BLaER1 treated with 17β-estradiol and CSF1 and Interleukin-3, amounts not matched to agents 10 nM and 100 nM (cell line): ENCODE data around the gene LRRC23.

Source experiments
- H3K27ac ChIP-seq, 11 experiments: shearing (Covaris generic); formaldehyde crosslinking; 2 replicates each; pipeline ENCODE4 v1.8.1; 2022
- H3K27me3 ChIP-seq, 11 experiments: shearing (Covaris generic); formaldehyde crosslinking; 2 replicates each; pipeline ENCODE4 v1.8.1; 2022
- H3K36me3 ChIP-seq, 11 experiments: shearing (Covaris generic); formaldehyde crosslinking; 2 replicates each; pipeline ENCODE4 v1.8.1; 2022
- H3K4me1 ChIP-seq, 10 experiments: shearing (Covaris generic); formaldehyde crosslinking; 2 replicates each; pipeline ENCODE4 v1.8.1; 2022
- H3K4me2 ChIP-seq, 11 experiments: shearing (Covaris generic); formaldehyde crosslinking; 2 replicates each; pipeline ENCODE4 v1.8.1; 2022
- H3K4me3 ChIP-seq, 10 experiments: shearing (Covaris generic); formaldehyde crosslinking; 2 replicates each; pipeline ENCODE4 v1.8.1; 2022
- H3K9ac ChIP-seq, 11 experiments: shearing (Covaris generic); formaldehyde crosslinking; 2 replicates each; pipeline ENCODE4 v1.8.1; 2022
- H3K9me3 ChIP-seq, 11 experiments: shearing (Covaris generic); formaldehyde crosslinking; replicated peaks in 1 of 11; 2 replicates each; pipeline ENCODE4 v1.8.1; 2022
- H4K20me1 ChIP-seq, 11 experiments: shearing (Covaris generic); formaldehyde crosslinking; 2 replicates each; pipeline ENCODE4 v1.8.1; 2022
- Cebpa-rat ChIP-seq, 11 experiments: shearing (Covaris generic); IDR thresholded peaks; 2 replicates each; pipeline ENCODE4 v1.8.1; 2022

LRRC23 gene

DNA sequence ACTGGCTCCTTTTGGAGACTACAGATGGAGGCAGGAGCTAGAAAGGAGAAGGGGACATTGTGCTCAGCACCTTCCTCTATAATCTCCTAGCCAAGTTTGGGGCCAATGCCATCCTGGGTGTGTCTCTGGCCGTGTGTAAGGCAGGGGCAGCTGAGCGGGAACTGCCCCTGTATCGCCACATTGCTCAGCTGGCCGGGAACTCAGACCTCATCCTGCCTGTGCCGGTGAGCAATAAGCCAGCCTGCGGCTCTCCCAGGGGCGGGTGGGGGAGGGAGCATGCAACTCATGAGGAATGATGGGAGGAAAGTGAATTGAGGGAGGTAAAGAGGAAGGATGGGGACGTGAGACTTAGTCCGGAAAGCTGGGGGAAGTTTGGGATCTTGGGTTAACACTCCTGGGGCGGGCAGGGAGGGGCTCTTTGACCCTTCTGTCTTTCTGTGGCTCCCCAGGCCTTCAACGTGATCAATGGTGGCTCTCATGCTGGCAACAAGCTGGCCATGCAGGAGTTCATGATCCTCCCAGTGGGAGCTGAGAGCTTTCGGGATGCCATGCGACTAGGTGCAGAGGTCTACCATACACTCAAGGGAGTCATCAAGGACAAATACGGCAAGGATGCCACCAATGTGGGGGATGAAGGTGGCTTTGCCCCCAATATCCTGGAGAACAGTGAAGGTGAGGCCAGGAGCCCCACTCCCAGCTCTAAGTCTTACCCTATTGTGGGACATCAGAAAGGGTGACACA is 13.0 kb downstream of the LRRC23 start:
- Histone ChIP-seq H3K4me1 (peaks cover 31 to 57% (median 45%) of the 10 kb centered on the region in 10 experiments), H3K4me2 (peak overlapping the region in 1 of 11 experiments; percentile 98; a peak in 1 of 22 replicates), H3K9ac (no peak overlapping the region), H3K4me3 (no peak overlapping the region), H3K27me3 (peaks cover 33 to 56% (median 47%) of the 10 kb centered on the region in 11 experiments), H4K20me1 (peaks cover 0 to 16% (median 3%) of the 10 kb centered on the region in 11 experiments; a peak in 8 of 22 replicates), H3K9me3 (no peaks in the 10 kb centered on the region), H3K36me3 (peaks cover 0 to 32% (median 0%) of the 10 kb centered on the region in 11 experiments; a peak in 4 of 22 replicates), H3K27ac (no peak overlapping the region)
- no peak for TF ChIP-seq Cebpa-rat (IDR thresholded peaks at IDR 0.05)

DNA sequence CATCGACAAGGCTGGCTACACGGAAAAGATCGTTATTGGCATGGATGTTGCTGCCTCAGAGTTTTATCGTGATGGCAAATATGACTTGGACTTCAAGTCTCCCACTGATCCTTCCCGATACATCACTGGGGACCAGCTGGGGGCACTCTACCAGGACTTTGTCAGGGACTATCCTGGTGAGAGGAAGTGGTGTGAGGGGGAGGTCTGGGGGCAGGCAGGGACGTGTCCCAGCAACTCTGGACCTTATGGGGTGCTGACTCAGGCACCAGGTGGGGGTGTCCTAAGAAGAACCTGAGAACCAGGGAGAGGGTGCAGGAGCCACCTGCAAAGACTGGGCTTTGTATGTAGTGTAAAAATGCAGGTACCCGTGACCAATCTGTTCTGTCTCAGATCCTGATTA is 15.0 kb downstream of the LRRC23 start:
- Histone ChIP-seq H3K4me2 (peak overlapping the region in 6 of 11 experiments; percentile 17 to 40 (median 23); a peak in 5 of 22 replicates), H3K4me3 (no peak overlapping the region), H3K9ac (no peak overlapping the region; a peak in 1 of 22 replicates), H3K9me3 (no peaks in the 10 kb centered on the region), H3K27ac (no peak overlapping the region), H4K20me1 (peaks cover 0 to 16% (median 3%) of the 10 kb centered on the region in 11 experiments; a peak in 8 of 22 replicates), H3K27me3 (peaks cover 14 to 37% (median 27%) of the 10 kb centered on the region in 11 experiments), H3K4me1 (peaks cover 42 to 69% (median 53%) of the 10 kb centered on the region in 10 experiments), H3K36me3 (peaks cover 0 to 32% (median 0%) of the 10 kb centered on the region in 11 experiments; a peak in 4 of 22 replicates)
- TF ChIP-seq Cebpa-rat (IDR thresholded peaks at IDR 0.05), result no peak

DNA sequence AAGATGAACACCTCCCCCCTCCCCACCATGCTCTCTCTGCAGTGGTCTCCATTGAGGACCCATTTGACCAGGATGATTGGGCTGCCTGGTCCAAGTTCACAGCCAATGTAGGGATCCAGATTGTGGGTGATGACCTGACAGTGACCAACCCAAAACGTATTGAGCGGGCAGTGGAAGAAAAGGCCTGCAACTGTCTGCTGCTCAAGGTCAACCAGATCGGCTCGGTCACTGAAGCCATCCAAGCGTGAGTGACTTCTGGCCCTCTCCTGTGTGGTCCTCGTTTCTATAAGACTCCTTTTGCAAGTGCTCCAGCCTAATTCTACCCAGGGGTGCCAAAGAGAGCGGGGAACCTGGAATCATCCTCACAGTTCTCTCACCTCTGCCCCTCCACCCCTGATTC is 16.9 kb downstream of the LRRC23 start:
- Histone ChIP-seq H3K4me1 (peaks cover 53 to 73% (median 63%) of the 10 kb centered on the region in 10 experiments), H3K9ac (0 out of 22 replicates have a peak overlapping the region, but pooled peaks of 1 of the 11 experiments have one; percentile 39), H4K20me1 (peaks cover 0 to 7% (median 0%) of the 10 kb centered on the region in 11 experiments; a peak in 3 of 22 replicates), H3K4me2 (peak overlapping the region; percentile 88 to 97 (median 93)), H3K27me3 (peaks cover 0 to 17% (median 8%) of the 10 kb centered on the region in 11 experiments; a peak in 14 of 22 replicates), H3K36me3 (peaks cover 0 to 28% (median 0%) of the 10 kb centered on the region in 11 experiments; a peak in 4 of 22 replicates), H3K9me3 (no peaks in the 10 kb centered on the region), H3K27ac (peak overlapping the region in 3 of 11 experiments; percentile 52 to 61 (median 57); a peak in 4 of 22 replicates), H3K4me3 (no peak overlapping the region)
- no peak for TF ChIP-seq Cebpa-rat (IDR thresholded peaks at IDR 0.05)

DNA sequence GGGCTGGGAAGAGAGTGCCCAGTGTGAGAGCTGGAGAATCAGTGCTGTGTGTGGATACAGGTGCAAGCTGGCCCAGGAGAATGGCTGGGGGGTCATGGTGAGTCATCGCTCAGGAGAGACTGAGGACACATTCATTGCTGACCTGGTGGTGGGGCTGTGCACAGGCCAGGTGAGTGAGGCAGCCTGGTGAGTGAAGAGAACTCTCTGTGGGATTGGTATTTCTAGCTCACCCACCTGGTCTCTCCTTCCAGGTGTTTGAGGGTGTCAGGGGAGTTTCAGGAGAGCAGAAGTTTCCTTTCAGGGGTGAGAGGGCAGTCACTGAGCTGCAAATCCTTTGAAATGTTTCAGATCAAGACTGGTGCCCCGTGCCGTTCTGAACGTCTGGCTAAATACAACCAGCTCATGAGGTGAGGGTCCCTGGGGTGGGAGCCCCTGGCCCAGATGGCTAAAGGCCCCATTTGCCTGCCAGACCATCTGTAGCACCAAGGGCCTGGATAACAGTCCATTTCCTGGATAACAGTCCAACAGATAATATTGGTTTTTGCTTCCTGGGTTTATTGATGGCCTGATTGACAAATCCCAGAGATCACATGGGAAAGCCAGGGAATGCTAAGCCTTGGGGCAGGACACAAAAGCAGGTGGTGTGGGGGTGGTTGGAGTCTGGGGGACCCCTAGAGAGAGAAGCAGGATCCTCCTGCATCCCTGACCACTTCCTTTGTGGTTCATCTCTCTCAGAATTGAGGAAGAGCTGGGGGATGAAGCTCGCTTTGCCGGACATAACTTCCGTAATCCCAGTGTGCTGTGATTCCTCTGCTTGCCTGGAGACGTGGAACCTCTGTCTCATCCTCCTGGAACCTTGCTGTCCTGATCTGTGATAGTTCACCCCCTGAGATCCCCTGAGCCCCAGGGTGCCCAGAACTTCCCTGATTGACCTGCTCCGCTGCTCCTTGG is 17.6 kb downstream of the LRRC23 start:
- H3K9ac ChIP-seq, result peak overlapping the region; percentile 2 to 61 (median 45); a peak in 18 of 22 replicates
- peak overlapping the region; percentile 88 to 97 (median 93) for H3K4me2 ChIP-seq

DNA sequence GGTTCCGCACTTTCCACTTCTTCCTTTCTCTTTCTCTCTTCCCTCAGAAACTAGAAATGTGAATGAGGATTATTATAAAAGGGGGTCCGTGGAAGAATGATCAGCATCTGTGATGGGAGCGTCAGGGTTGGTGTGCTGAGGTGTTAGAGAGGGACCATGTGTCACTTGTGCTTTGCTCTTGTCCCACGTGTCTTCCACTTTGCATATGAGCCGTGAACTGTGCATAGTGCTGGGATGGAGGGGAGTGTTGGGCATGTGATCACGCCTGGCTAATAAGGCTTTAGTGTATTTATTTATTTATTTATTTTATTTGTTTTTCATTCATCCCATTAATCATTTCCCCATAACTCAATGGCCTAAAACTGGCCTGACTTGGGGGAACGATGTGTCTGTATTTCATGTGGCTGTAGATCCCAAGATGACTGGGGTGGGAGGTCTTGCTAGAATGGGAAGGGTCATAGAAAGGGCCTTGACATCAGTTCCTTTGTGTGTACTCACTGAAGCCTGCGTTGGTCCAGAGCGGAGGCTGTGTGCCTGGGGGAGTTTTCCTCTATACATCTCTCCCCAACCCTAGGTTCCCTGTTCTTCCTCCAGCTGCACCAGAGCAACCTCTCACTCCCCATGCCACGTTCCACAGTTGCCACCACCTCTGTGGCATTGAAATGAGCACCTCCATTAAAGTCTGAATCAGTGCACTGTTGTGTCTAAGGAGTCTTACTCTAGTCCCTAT is 18.5 kb downstream of the LRRC23 start:
- Histone ChIP-seq H3K9me3 (no peaks in the 10 kb centered on the region), H3K27me3 (peaks cover 0 to 4% (median 0%) of the 10 kb centered on the region in 11 experiments; a peak in 1 of 22 replicates), H4K20me1 (no peaks in the 10 kb centered on the region), H3K36me3 (peaks cover 0 to 17% (median 0%) of the 10 kb centered on the region in 11 experiments; a peak in 2 of 22 replicates), H3K27ac (peak overlapping the region in 9 of 11 experiments; percentile 16 to 72 (median 59); a peak in 18 of 22 replicates), H3K4me1 (peaks cover 61 to 77% (median 71%) of the 10 kb centered on the region in 10 experiments), H3K9ac (peak overlapping the region; percentile 2 to 61 (median 45); a peak in 16 of 22 replicates), H3K4me3 (peak overlapping the region in 6 of 10 experiments; percentile 6 to 50 (median 11); a peak in 5 of 20 replicates), H3K4me2 (peak overlapping the region; percentile 88 to 97 (median 93))
- no peak for TF ChIP-seq Cebpa-rat (IDR thresholded peaks at IDR 0.05)

More for the DNA sequence above, 17.6 kb downstream of the LRRC23 start:
- Histone ChIP-seq H3K27me3 (peaks cover 0 to 10% (median under 1%) of the 10 kb centered on the region in 11 experiments; a peak in 6 of 22 replicates), H3K4me3 (peak overlapping the region in 6 of 10 experiments; percentile 6 to 50 (median 11); a peak in 7 of 20 replicates), H3K36me3 (peaks cover 0 to 22% (median 0%) of the 10 kb centered on the region in 11 experiments; a peak in 3 of 22 replicates), H3K9me3 (no peaks in the 10 kb centered on the region), H4K20me1 (no peaks in the 10 kb centered on the region), H3K27ac (peak overlapping the region in 10 of 11 experiments; percentile 8 to 72 (median 58); a peak in 19 of 22 replicates), H3K4me1 (peaks cover 60 to 77% (median 71%) of the 10 kb centered on the region in 10 experiments)
- no peak for TF ChIP-seq Cebpa-rat (IDR thresholded peaks at IDR 0.05)

DNA sequence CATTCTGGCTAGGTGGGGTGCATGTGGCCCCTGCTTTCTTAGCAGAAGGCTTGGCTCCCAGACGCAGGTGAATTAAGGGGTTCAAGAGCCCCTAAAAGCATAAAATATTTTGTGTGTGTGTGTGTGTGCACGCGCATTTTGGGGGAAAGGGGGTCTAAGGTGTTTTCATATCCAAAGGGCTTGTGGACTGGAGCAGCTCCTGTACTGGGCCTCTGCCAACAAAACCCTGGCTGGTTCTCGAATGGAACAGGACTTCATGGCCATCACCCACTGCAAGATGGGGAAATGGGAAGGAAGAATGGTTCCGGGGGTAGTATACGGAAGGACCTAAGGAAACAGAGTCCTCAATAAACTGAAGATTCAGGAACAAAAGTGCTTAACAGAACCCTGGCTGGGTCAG is 19.2 kb downstream of the LRRC23 start:
- H3K4me3 ChIP-seq, result no peak overlapping the region
- TF ChIP-seq Cebpa-rat (IDR thresholded peaks at IDR 0.05), result no peak
- peak overlapping the region; percentile 88 to 97 (median 93) for H3K4me2 ChIP-seq
- H3K9ac ChIP-seq, result peak overlapping the region in 2 of 11 experiments; percentile 29 to 36; a peak in 2 of 22 replicates
- H3K4me1 ChIP-seq, result peaks cover 64 to 78% (median 74%) of the 10 kb centered on the region in 10 experiments
- H3K27ac ChIP-seq, result peak overlapping the region in 1 of 11 experiments; percentile 57; a peak in 1 of 22 replicates
- peaks cover 0 to 4% (median 0%) of the 10 kb centered on the region in 11 experiments; a peak in 1 of 22 replicates for H3K27me3 ChIP-seq
- no peaks in the 10 kb centered on the region for H3K9me3 ChIP-seq
- peaks cover 0 to 14% (median 0%) of the 10 kb centered on the region in 11 experiments; a peak in 2 of 22 replicates for H3K36me3 ChIP-seq
- peaks cover 0 to 4% (median 1%) of the 10 kb centered on the region in 11 experiments; a peak in 4 of 22 replicates for H4K20me1 ChIP-seq

DNA sequence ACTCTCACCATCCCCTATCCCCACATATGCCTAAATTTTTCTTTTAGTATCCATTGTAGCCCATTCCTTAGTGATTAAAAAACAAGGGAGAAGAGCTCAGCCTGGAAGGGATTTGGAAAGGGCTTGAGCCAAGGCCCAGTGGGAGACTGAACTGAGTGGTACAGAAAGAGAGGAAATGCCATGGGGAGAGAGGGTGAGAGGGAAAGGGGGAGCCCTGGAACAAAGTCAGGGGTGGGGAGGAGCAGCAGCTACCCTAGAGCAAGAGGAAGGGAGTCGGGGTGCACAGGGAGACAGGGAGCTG is 20.6 kb downstream of the LRRC23 start:
- no peaks in the 10 kb centered on the region for H3K27me3 ChIP-seq
- peaks cover 76 to 82% (median 79%) of the 10 kb centered on the region in 10 experiments for H3K4me1 ChIP-seq
- peak overlapping the region in 8 of 11 experiments; percentile 18 to 95 (median 58); a peak in 11 of 22 replicates for H3K27ac ChIP-seq
- peak overlapping the region; percentile 88 to 97 (median 93) for H3K4me2 ChIP-seq
- TF ChIP-seq Cebpa-rat (IDR thresholded peaks at IDR 0.05), result no peak
- H3K36me3 ChIP-seq, result peaks cover 0 to 14% (median 0%) of the 10 kb centered on the region in 11 experiments; a peak in 3 of 22 replicates
- H4K20me1 ChIP-seq, result peaks cover 5 to 17% (median 13%) of the 10 kb centered on the region in 11 experiments; a peak in 15 of 22 replicates
- H3K9ac ChIP-seq, result peak overlapping the region in 10 of 11 experiments; percentile 5 to 93 (median 64); a peak in 16 of 22 replicates
- H3K9me3 ChIP-seq, result no peaks in the 10 kb centered on the region
- H3K4me3 ChIP-seq, result no peak overlapping the region
